ENCODE results near the gene CSTPP1.

CSTPP1 gene

GRCh38 chr11:47132490-47132889 is 195.9 kb downstream of the CSTPP1 start:
- no peak for TF ChIP-seq CTCF (IDR thresholded peaks at IDR 0.05; ENCODE audit: insufficient read depth, low read depth, low read length, missing control alignments)
- no peak overlapping the region for H3K4me3 ChIP-seq (ENCODE audit: low read length)
- no peak for DNase-seq (ENCODE audit: low read depth)

- TF ChIP-seq CTCF (IDR thresholded peaks at IDR 0.05; ENCODE audit: insufficient read depth, low read depth, low read length, missing control alignments): no peak
- DNase-seq (ENCODE audit: low read depth): no peak
- no peak overlapping the region for H3K4me3 ChIP-seq (ENCODE audit: low read length)
Measured at GRCh38 chr11:47132981-47133380, 196.4 kb downstream of the CSTPP1 start.

GRCh38 chr11:47136327-47136726 is 199.8 kb downstream of the CSTPP1 start:
- H3K4me3 ChIP-seq (ENCODE audit: low read length): no peak overlapping the region
- no peak for TF ChIP-seq CTCF (IDR thresholded peaks at IDR 0.05; ENCODE audit: insufficient read depth, low read depth, low read length, missing control alignments)
- no peak for DNase-seq (ENCODE audit: low read depth)

- no peak for TF ChIP-seq CTCF (IDR thresholded peaks at IDR 0.05; ENCODE audit: insufficient read depth, low read depth, low read length, missing control alignments)
- H3K4me3 ChIP-seq (ENCODE audit: low read length): no peak overlapping the region
Measured at GRCh38 chr11:47136921-47137320, 200.4 kb downstream of the CSTPP1 start.

GRCh38 chr11:47137476-47137875 is 200.9 kb downstream of the CSTPP1 start:
- TF ChIP-seq CTCF (IDR thresholded peaks at IDR 0.05; ENCODE audit: insufficient read depth, low read depth, low read length, missing control alignments): no peak
- H3K4me3 ChIP-seq (ENCODE audit: low read length): no peak overlapping the region

More at GRCh38 chr11:47136921-47137320, 200.4 kb downstream of the CSTPP1 start:
- no peak for DNase-seq (ENCODE audit: low read depth)

GRCh38 chr11:47139878-47140277 is 203.3 kb downstream of the CSTPP1 start:
- TF ChIP-seq CTCF (IDR thresholded peaks at IDR 0.05; ENCODE audit: insufficient read depth, low read depth, low read length, missing control alignments): no peak
- no peak overlapping the region for H3K4me3 ChIP-seq (ENCODE audit: low read length)
- DNase-seq (ENCODE audit: low read depth): no peak

More at GRCh38 chr11:47137476-47137875, 200.9 kb downstream of the CSTPP1 start:
- DNase-seq (ENCODE audit: low read depth): no peak

GRCh38 chr11:47143322-47143721 is 206.8 kb downstream of the CSTPP1 start:
- peak; percentile 95 for DNase-seq (ENCODE audit: low read depth)
- no peak overlapping the region for H3K4me3 ChIP-seq (ENCODE audit: low read length)
- no peak for TF ChIP-seq CTCF (IDR thresholded peaks at IDR 0.05; ENCODE audit: insufficient read depth, low read depth, low read length, missing control alignments)

All from epithelial cell of esophagus (primary cell).